H1 (cell line): ENCODE results near the gene PDS5A. TPM values are rescaled to one million over a fixed set of nuclear protein-coding genes. Genes with fewer than 3 reads are reported as not detected.

Source experiments
- CTCF ChIA-PET: fragments of 300-600 bp; sonication (Branson Sonifier 250); formaldehyde crosslinking; loops from one replicate; lab custom pipeline; 2021; ENCODE audit not compliant: partially characterized antibody; lab: Charles Lee
- POLR2A ChIA-PET: fragments of 300-600 bp; sonication (Branson Sonifier 250); formaldehyde crosslinking; loops from one replicate; lab custom pipeline; 2021; ENCODE audit warnings: inconsistent platforms; ENCODE audit not compliant: partially characterized antibody; lab: Charles Lee
- DNase-seq, 2 experiments: peaks; one replicate each; pipeline versions ENCODE4 v3.0.0 to v3.0.0-alpha.2; 2010 to 2022; ENCODE audit warnings: low spot score in 2 of 2, low read depth in 1 of 2, mixed read lengths in 1 of 2
- FAIRE-seq: peaks from 2 replicates; lab custom pipeline; 2011; peaks lifted over from hg19 to GRCh38; lab: Jason Lieb, UNC
- H2AFZ ChIP-seq: 2 replicates; pipeline ENCODE4 v1.8.1; 2012; ENCODE audit warnings: low read length, inconsistent platforms
- H2AK5ac ChIP-seq: 2 replicates; pipeline ENCODE4 v1.6.1; 2013; ENCODE audit warnings: low read depth, low read length
- H2BK120ac ChIP-seq: replicated peaks from 2 replicates; pipeline ENCODE3; 2013; ENCODE audit warnings: low read depth, low read length, inconsistent platforms
- H2BK12ac ChIP-seq: 2 replicates; pipeline ENCODE4 v1.6.1; 2013; ENCODE audit warnings: low read depth, low read length
- H2BK15ac ChIP-seq: 2 replicates; pipeline ENCODE4 v1.6.1; 2013; ENCODE audit warnings: low read length
- H2BK20ac ChIP-seq: 2 replicates; pipeline ENCODE4 v1.6.1; 2013; ENCODE audit warnings: low read length
- H2BK5ac ChIP-seq: 2 replicates; pipeline ENCODE4 v1.6.1; 2013; ENCODE audit warnings: low read depth, low read length
- H3K14ac ChIP-seq: 2 replicates; pipeline ENCODE4 v1.6.1; 2013; ENCODE audit warnings: inconsistent platforms; ENCODE audit not compliant: insufficient read length
- H3K18ac ChIP-seq: 2 replicates; pipeline ENCODE4 v1.6.1; 2013; ENCODE audit warnings: low read length; ENCODE audit errors: extremely low read depth
- H3K23ac ChIP-seq: 2 replicates; pipeline ENCODE4 v1.6.1; 2013; ENCODE audit warnings: inconsistent platforms; ENCODE audit not compliant: insufficient read length
- H3K23me2 ChIP-seq: 2 replicates; pipeline ENCODE4 v1.6.1; 2013; ENCODE audit warnings: low read depth, low read length
- H3K27ac ChIP-seq: 2 replicates; pipeline ENCODE4 v1.6.1; 2011; ENCODE audit warnings: low read depth, low read length, inconsistent platforms
- H3K27me3 ChIP-seq, 4 experiments: replicated peaks in 1 of 4; 1 replicate in 1 of 4; 2 replicates in 3 of 4; pipeline versions ENCODE4 v1.6.1 to v1.8.1; 2011 to 2013; ENCODE audit warnings: low read length in 3 of 4, mild to moderate bottlenecking in 3 of 4, inconsistent platforms in 2 of 4, mixed read lengths in 2 of 4, moderate library complexity in 1 of 4; ENCODE audit not compliant: control insufficient read depth in 3 of 4, insufficient read depth in 3 of 4; ENCODE audit errors: extremely low read depth in 1 of 4
- H3K36me3 ChIP-seq, 4 experiments: 2 replicates each; pipeline versions ENCODE4 v1.6.1 to v1.8.1; 2011 to 2013; ENCODE audit warnings: mild to moderate bottlenecking in 4 of 4, low read length in 3 of 4, moderate library complexity in 2 of 4, control low read depth in 1 of 4, inconsistent platforms in 1 of 4; ENCODE audit not compliant: insufficient read depth in 4 of 4, control insufficient read depth in 2 of 4
- H3K4ac ChIP-seq: replicated peaks from 2 replicates; pipeline ENCODE3; 2013; ENCODE audit warnings: low read length, low read depth, mixed read lengths, inconsistent platforms; ENCODE audit not compliant: insufficient read length
- H3K4me1 ChIP-seq, 4 experiments: replicated peaks in 1 of 4; 1 replicate in 1 of 4; 2 replicates in 3 of 4; pipeline versions ENCODE4 v1.6.1 to v1.8.1; 2011 to 2013; ENCODE audit warnings: low read length in 3 of 4, inconsistent platforms in 2 of 4, mixed read lengths in 1 of 4; ENCODE audit not compliant: insufficient read depth in 4 of 4, control insufficient read depth in 3 of 4
- H3K4me2 ChIP-seq, 2 experiments: 2 replicates each; pipeline versions ENCODE4 v1.6.1 to v1.8.1; 2011 to 2013; ENCODE audit warnings: low read depth in 2 of 2, low read length in 2 of 2, control low read depth in 1 of 2, inconsistent platforms in 1 of 2, mild to moderate bottlenecking in 1 of 2; ENCODE audit not compliant: insufficient read depth in 1 of 2
- H3K4me3 ChIP-seq, 4 experiments: fragments of 200-600, 300-600 bp in 1 of 4; sonication (generic), shearing (Covaris generic), sonication (Bioruptor Twin) in 1 of 4; 2 replicates each; pipeline versions ENCODE4 v1.5.1 to v1.8.1; 2011 to 2016; ENCODE audit warnings: low read length in 4 of 4, low read depth in 3 of 4, control low read depth in 2 of 4, inconsistent platforms in 2 of 4, mild to moderate bottlenecking in 2 of 4, mixed read lengths in 1 of 4, moderate library complexity in 1 of 4; ENCODE audit not compliant: insufficient read depth in 2 of 4; ENCODE audit errors: extremely low read depth in 1 of 4
- H3K56ac ChIP-seq: replicated peaks from 2 replicates; pipeline ENCODE3; 2013; ENCODE audit warnings: low read depth, mild to moderate bottlenecking, mixed read lengths, low read length, inconsistent platforms; ENCODE audit not compliant: insufficient read length
- H3K79me1 ChIP-seq: 2 replicates; pipeline ENCODE4 v1.6.1; 2013; ENCODE audit warnings: low read depth, low read length, control low read depth
- H3K79me2 ChIP-seq, 2 experiments: 2 replicates each; pipeline versions ENCODE4 v1.6.1 to v1.8.1; 2012 to 2013; ENCODE audit warnings: low read length in 2 of 2, mild to moderate bottlenecking in 2 of 2, inconsistent platforms in 1 of 2; ENCODE audit not compliant: insufficient read depth in 2 of 2, control insufficient read depth in 1 of 2
- H3K9ac ChIP-seq, 4 experiments: replicated peaks in 1 of 4; 1 replicate in 1 of 4; 2 replicates in 3 of 4; pipeline versions ENCODE4 v1.6.1 to v1.8.1; 2011 to 2013; ENCODE audit warnings: low read depth in 3 of 4, low read length in 3 of 4, control low read depth in 2 of 4, mild to moderate bottlenecking in 2 of 4, moderate library complexity in 2 of 4, inconsistent platforms in 1 of 4; ENCODE audit errors: extremely low read depth in 1 of 4
- H3K9me3 ChIP-seq, 2 experiments: 2 replicates each; pipeline versions ENCODE4 v1.6.1 to v1.8.1; 2012 to 2013; ENCODE audit warnings: mild to moderate bottlenecking in 2 of 2, moderate library complexity in 2 of 2, control low read depth in 1 of 2, inconsistent platforms in 1 of 2, low read depth in 1 of 2, low read length in 1 of 2, mixed read lengths in 1 of 2; ENCODE audit not compliant: insufficient read depth in 2 of 2
- H4K20me1 ChIP-seq, 2 experiments: replicated peaks in 1 of 2; 2 replicates each; pipeline versions ENCODE3 to v1.8.1; 2011 to 2013; ENCODE audit warnings: inconsistent platforms in 2 of 2, low read length in 2 of 2, mild to moderate bottlenecking in 1 of 2; ENCODE audit not compliant: insufficient read depth in 2 of 2, control insufficient read depth in 1 of 2
- H4K5ac ChIP-seq: 2 replicates; pipeline ENCODE4 v1.6.1; 2013; ENCODE audit warnings: low read length, low read depth, mixed read lengths, inconsistent platforms; ENCODE audit not compliant: insufficient read length
- H4K8ac ChIP-seq: 2 replicates; pipeline ENCODE4 v1.8.0; 2013; ENCODE audit warnings: mild to moderate bottlenecking, moderate library complexity, low read length, inconsistent platforms; ENCODE audit not compliant: insufficient read depth; ENCODE audit errors: extremely low read depth
- H4K91ac ChIP-seq: replicated peaks from 2 replicates; pipeline ENCODE3; 2013; ENCODE audit warnings: low read length, mixed read lengths, inconsistent platforms; ENCODE audit not compliant: insufficient read length
- BCL11A ChIP-seq, 2 experiments: IDR thresholded peaks; one replicate each; pipeline ENCODE4 v1.6.1; 2011; ENCODE audit warnings: low read depth in 2 of 2, low read length in 2 of 2, mild to moderate bottlenecking in 2 of 2
- CHD2 ChIP-seq: IDR thresholded peaks from 2 replicates; pipeline ENCODE4 v1.6.1; 2012; ENCODE audit warnings: low read length, improper control_type of control experiment
- CTBP2 ChIP-seq: IDR thresholded peaks from 2 replicates; pipeline ENCODE4 v1.7.0; 2011; ENCODE audit warnings: borderline replicate concordance, mild to moderate bottlenecking, moderate library complexity, mixed read lengths, low read length; ENCODE audit not compliant: insufficient read depth, insufficient read length
- HDAC6 ChIP-seq: IDR thresholded peaks from one replicate; pipeline ENCODE4 v1.7.1; 2012; ENCODE audit warnings: low read depth, mild to moderate bottlenecking, inconsistent platforms, low read length, moderate library complexity
- NANOG ChIP-seq: IDR thresholded peaks from 2 replicates; pipeline ENCODE4 v1.6.1; 2011; ENCODE audit warnings: low read length, low read depth, mild to moderate bottlenecking, inconsistent platforms; ENCODE audit not compliant: insufficient read depth, poor library complexity, severe bottlenecking
- RAD21 ChIP-seq, 2 experiments: IDR thresholded peaks in 1 of 2; conservative IDR thresholded peaks in 1 of 2; 2 replicates each; pipeline ENCODE4 v1.6.1; 2011; ENCODE audit warnings: low read depth in 2 of 2, low read length in 2 of 2, improper control_type of control experiment in 1 of 2, inconsistent platforms in 1 of 2, mild to moderate bottlenecking in 1 of 2, moderate library complexity in 1 of 2
- RBBP5 ChIP-seq: IDR thresholded peaks from 2 replicates; pipeline ENCODE4 v1.7.1; 2012; ENCODE audit warnings: low read depth, mild to moderate bottlenecking, inconsistent platforms, low read length, moderate library complexity, borderline replicate concordance
- RNF2 ChIP-seq: fragments of 200-900, 300-1000 bp; sonication (generic); IDR thresholded peaks from 2 replicates; pipeline ENCODE4 v1.7.1; 2016; ENCODE audit warnings: borderline replicate concordance, low read depth, mild to moderate bottlenecking, antibody characterized with exemption, low read length; ENCODE audit not compliant: poor library complexity, severe bottlenecking; ENCODE audit errors: missing control alignments
- RXRA ChIP-seq: IDR thresholded peaks from 2 replicates; pipeline ENCODE4 v1.6.1; 2011; ENCODE audit warnings: low read depth, mild to moderate bottlenecking, low read length, moderate library complexity; ENCODE audit not compliant: insufficient read depth
- SUZ12 ChIP-seq: fragments of 200-600 bp; sonication (generic); IDR thresholded peaks from 2 replicates; pipeline ENCODE4 v1.6.1; 2012; ENCODE audit warnings: mild to moderate bottlenecking, inconsistent platforms, low read length, moderate library complexity, mixed read lengths
- WGBS, 2 experiments: shearing (Covaris generic) in 1 of 2; methylation state at CpG; one replicate each; pipeline versions ENCODE4 v1.1.6 to v1.1.7; 2013 to 2015; ENCODE audit warnings: low lambda C conversion rate in 2 of 2, mixed read lengths in 2 of 2, inconsistent platforms in 1 of 2, low coverage in 1 of 2, missing lambda C conversion rate in 1 of 2; ENCODE audit not compliant: insufficient replicate concordance in 2 of 2, insufficient coverage in 1 of 2, insufficient read length in 1 of 2; ENCODE audit errors: extremely low coverage in 1 of 2, missing lambda C conversion rate in 1 of 2; 5-methylcytosine and 5-hydroxymethylcytosine counted together
- polyA plus RNA-seq, 7 experiments: library from polyadenylated mRNA; depleted of rRNA in 3 of 7; stranded (reverse) in 5 of 7; unstranded in 2 of 7; fragments of >200 nt in 5 of 7; fragments of 200-250 nt in 2 of 7; gene quantifications; 1 replicate in 5 of 7; 2 replicates in 1 of 7; 4 replicates in 1 of 7; pipeline versions ENCODE4 v1.2.1 to v1.2.3, GENCODE V29; 2011 to 2013; ENCODE audit warnings: missing spikeins in 2 of 7, mixed read lengths in 2 of 7
- total RNA-seq: library from RNA; stranded (reverse); fragmentation: NEBNext Ultra II Directional; extraction: Animal tissue kit (Norgen Biotek cat#: 25700); gene quantifications from 2 replicates; pipeline ENCODE4 v1.2.1, GENCODE V29; 2021
- TF ChIP-seq, protein P1 (sequence below): IDR thresholded peaks from 2 replicates; pipeline ENCODE4 v1.6.1; 2012; ENCODE audit warnings: low read length, inconsistent platforms

PDS5A gene
- total and polyA plus RNA-seq, 2 of the 8 experiments (the other 6 are each of a cell fraction or from before 2014, with no cell fraction given) = 15.5 to 76.6 TPM

DNA sequence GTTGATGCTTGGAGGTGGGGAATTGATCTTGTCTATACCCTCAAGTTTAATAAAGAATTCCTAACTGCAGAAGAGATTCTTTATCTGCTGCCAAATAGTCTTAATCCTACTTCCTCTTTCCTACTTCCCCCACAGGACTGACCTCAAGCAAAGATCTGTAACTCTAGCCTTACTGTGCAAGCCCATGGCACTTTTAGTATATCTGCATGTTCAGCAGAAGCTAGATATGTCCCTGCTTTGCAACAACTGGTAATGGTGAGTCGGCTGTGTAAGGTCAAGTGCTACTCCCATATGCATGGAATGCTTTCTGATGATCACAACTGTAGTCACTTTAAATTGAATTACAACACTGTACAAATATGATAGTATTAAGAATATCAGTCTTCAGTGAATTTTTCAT, 26.3 kb upstream of the PDS5A start:
- no peak overlapping the region for H3K23ac ChIP-seq
- no peaks in the 10 kb centered on the region for H3K23me2 ChIP-seq
- no peak overlapping the region for H2BK120ac ChIP-seq
- H3K79me1 ChIP-seq = no peaks in the 10 kb centered on the region
- no peak overlapping the region for H4K8ac ChIP-seq
- H3K4me2 ChIP-seq = no peak overlapping the region
- H3K27me3 ChIP-seq = no peaks in the 10 kb centered on the region
- no peak overlapping the region for H2BK15ac ChIP-seq
- H3K79me2 ChIP-seq = no peaks in the 10 kb centered on the region
- no peak overlapping the region for H3K9ac ChIP-seq
- no peaks in the 10 kb centered on the region for H4K20me1 ChIP-seq
- no peak overlapping the region for H3K14ac ChIP-seq
- H4K91ac ChIP-seq = no peak overlapping the region
- H3K4me3 ChIP-seq = no peak overlapping the region
- ChIA-PET CTCF (no interaction called here), POLR2A (interaction anchor here (1.7 kb wide), 1 partner anchor 52 kb away, joined by 4 read pairs; the partner anchor contains the start of gene N4BP2)
- H4K5ac ChIP-seq = no peak overlapping the region
- H3K56ac ChIP-seq = no peak overlapping the region
- no peak for DNase-seq
- no peaks in the 10 kb centered on the region for H3K9me3 ChIP-seq
- H2AFZ ChIP-seq = no peak overlapping the region
- no peak overlapping the region for H3K4ac ChIP-seq
- no peak for FAIRE-seq
- no peaks in the 10 kb centered on the region for H3K4me1 ChIP-seq
- no peak overlapping the region for H2BK20ac ChIP-seq
- no peak overlapping the region for H3K27ac ChIP-seq
- WGBS, 2 experiments = 90% methylated on average over 1 of the region's 1 CpG; no CpG with 5 or more reads in 1 of the 2 experiments
- no peak overlapping the region for H2AK5ac ChIP-seq
- no peak overlapping the region for H2BK5ac ChIP-seq
- no peak overlapping the region for H3K18ac ChIP-seq
- no peaks in the 10 kb centered on the region for H3K36me3 ChIP-seq
- H2BK12ac ChIP-seq = no peak overlapping the region
- TF ChIP-seq CTBP2 (no peak), CHD2 (no peak), RAD21 (IDR thresholded peaks at IDR 0.05 in 1 of 2, conservative IDR thresholded peaks at IDR 0.05 in 1 of 2; ENCODE audit: low read depth in 2 of 2, low read length in 2 of 2) (no peak), NANOG (no peak), SUZ12 (no peak), RBBP5 (no peak), RNF2 (no peak), HDAC6 (no peak), RXRA (no peak), BCL11A (IDR thresholded peaks at IDR 0.05; ENCODE audit: low read depth in 2 of 2, low read length in 2 of 2) (no peak)
- TF ChIP-seq, protein P1, sequence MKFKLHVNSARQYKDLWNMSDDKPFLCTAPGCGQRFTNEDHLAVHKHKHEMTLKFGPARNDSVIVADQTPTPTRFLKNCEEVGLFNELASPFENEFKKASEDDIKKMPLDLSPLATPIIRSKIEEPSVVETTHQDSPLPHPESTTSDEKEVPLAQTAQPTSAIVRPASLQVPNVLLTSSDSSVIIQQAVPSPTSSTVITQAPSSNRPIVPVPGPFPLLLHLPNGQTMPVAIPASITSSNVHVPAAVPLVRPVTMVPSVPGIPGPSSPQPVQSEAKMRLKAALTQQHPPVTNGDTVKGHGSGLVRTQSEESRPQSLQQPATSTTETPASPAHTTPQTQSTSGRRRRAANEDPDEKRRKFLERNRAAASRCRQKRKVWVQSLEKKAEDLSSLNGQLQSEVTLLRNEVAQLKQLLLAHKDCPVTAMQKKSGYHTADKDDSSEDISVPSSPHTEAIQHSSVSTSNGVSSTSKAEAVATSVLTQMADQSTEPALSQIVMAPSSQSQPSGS = no peak
